Trophoblast cell (in vitro differentiated cells and primary cell): ENCODE data around the gene SCNN1G.
A peak's percentile ranks its signal among the peaks of the same experiment; 100 is the strongest.

ENCODE experiments used
- DNase-seq, 2 donors: peaks; one replicate each; pipeline ENCODE4 v3.0.0-alpha.2; 2016
- H2AFZ ChIP-seq: 2 replicates; pipeline ENCODE4 v1.6.1; 2013; ENCODE audit warnings: low read length, moderate library complexity, mild to moderate bottlenecking; ENCODE audit not compliant: insufficient read depth, poor library complexity
- H2AK5ac ChIP-seq: 2 replicates; pipeline ENCODE4 v1.6.1; 2013; ENCODE audit warnings: mild to moderate bottlenecking, low read length
- H2BK120ac ChIP-seq: 2 replicates; pipeline ENCODE4 v1.6.1; 2013; ENCODE audit warnings: low read length, mild to moderate bottlenecking, moderate library complexity; ENCODE audit not compliant: insufficient read depth, poor library complexity
- H2BK12ac ChIP-seq: 2 replicates; pipeline ENCODE4 v1.6.1; 2013; ENCODE audit warnings: mild to moderate bottlenecking, low read length, moderate library complexity
- H2BK5ac ChIP-seq: 2 replicates; pipeline ENCODE4 v1.6.1; 2013; ENCODE audit warnings: low read length, low read depth, moderate library complexity, mild to moderate bottlenecking; ENCODE audit not compliant: poor library complexity
- H3K14ac ChIP-seq: 2 replicates; pipeline ENCODE4 v1.6.1; 2013; ENCODE audit warnings: mild to moderate bottlenecking, low read length
- H3K18ac ChIP-seq: 2 replicates; pipeline ENCODE4 v1.6.1; 2013; ENCODE audit warnings: mild to moderate bottlenecking, low read length
- H3K23ac ChIP-seq: 2 replicates; pipeline ENCODE4 v1.6.1; 2013; ENCODE audit warnings: low read length
- H3K27ac ChIP-seq: 2 replicates; pipeline ENCODE4 v1.5.1; 2013; ENCODE audit warnings: low read depth, mild to moderate bottlenecking, inconsistent platforms, low read length, moderate library complexity
- H3K27me3 ChIP-seq: 2 replicates; pipeline ENCODE4 v1.6.1; 2013; ENCODE audit warnings: inconsistent platforms, mild to moderate bottlenecking, low read length, moderate library complexity; ENCODE audit not compliant: insufficient read depth
- H3K36me3 ChIP-seq, 2 experiments: 1 replicate in 1 of 2; 2 replicates in 1 of 2; pipeline ENCODE4 v1.6.1; 2013; ENCODE audit warnings: low read length in 2 of 2, mild to moderate bottlenecking in 2 of 2, moderate library complexity in 1 of 2; ENCODE audit not compliant: insufficient read depth in 2 of 2, control insufficient read depth in 1 of 2
- H3K4ac ChIP-seq: 2 replicates; pipeline ENCODE4 v1.6.1; 2013; ENCODE audit warnings: low read depth, mild to moderate bottlenecking, low read length, moderate library complexity
- H3K4me1 ChIP-seq, 2 experiments: 1 replicate in 1 of 2; 2 replicates in 1 of 2; pipeline ENCODE4 v1.6.1; 2013; ENCODE audit warnings: low read length in 2 of 2, mild to moderate bottlenecking in 2 of 2, moderate library complexity in 1 of 2; ENCODE audit not compliant: insufficient read depth in 2 of 2, control insufficient read depth in 1 of 2
- H3K4me2 ChIP-seq: 2 replicates; pipeline ENCODE4 v1.6.1; 2013; ENCODE audit warnings: inconsistent platforms, mild to moderate bottlenecking, low read length, moderate library complexity
- H3K4me3 ChIP-seq: 2 replicates; pipeline ENCODE4 v1.5.1; 2013; ENCODE audit warnings: mild to moderate bottlenecking, low read depth, low read length, inconsistent platforms
- H3K79me1 ChIP-seq: one replicate; pipeline ENCODE4 v1.6.1; 2013; ENCODE audit warnings: low read length
- H3K79me2 ChIP-seq: 2 replicates; pipeline ENCODE4 v1.6.1; 2013; ENCODE audit warnings: low read length, mild to moderate bottlenecking; ENCODE audit not compliant: control insufficient read depth, insufficient read depth, poor library complexity
- H3K9ac ChIP-seq: 2 replicates; pipeline ENCODE4 v1.6.1; 2013; ENCODE audit warnings: mild to moderate bottlenecking, low read length
- H3K9me3 ChIP-seq: 2 replicates; pipeline ENCODE4 v1.6.1; 2013; ENCODE audit warnings: low read depth, mild to moderate bottlenecking, control low read depth, inconsistent platforms, low read length; ENCODE audit not compliant: insufficient read depth
- H4K12ac ChIP-seq: 2 replicates; pipeline ENCODE4 v1.6.1; 2013; ENCODE audit warnings: low read depth, mild to moderate bottlenecking, low read length, moderate library complexity
- H4K8ac ChIP-seq: 2 replicates; pipeline ENCODE4 v1.6.1; 2013; ENCODE audit warnings: low read depth, mild to moderate bottlenecking, low read length, moderate library complexity
- H4K91ac ChIP-seq: one replicate; pipeline ENCODE4 v1.6.1; 2013; ENCODE audit warnings: low read depth, mild to moderate bottlenecking, low read length, moderate library complexity
- WGBS: extraction: QIAGEN DNeasy Blood & Tissue Kit; methylation state at CpG from one replicate; pipeline ENCODE4 v1.1.7; 2013; ENCODE audit warnings: missing lambda C conversion rate; ENCODE audit not compliant: insufficient read length, insufficient coverage; ENCODE audit errors: extremely low coverage; 5-methylcytosine and 5-hydroxymethylcytosine counted together

Gene SCNN1G

DNA sequence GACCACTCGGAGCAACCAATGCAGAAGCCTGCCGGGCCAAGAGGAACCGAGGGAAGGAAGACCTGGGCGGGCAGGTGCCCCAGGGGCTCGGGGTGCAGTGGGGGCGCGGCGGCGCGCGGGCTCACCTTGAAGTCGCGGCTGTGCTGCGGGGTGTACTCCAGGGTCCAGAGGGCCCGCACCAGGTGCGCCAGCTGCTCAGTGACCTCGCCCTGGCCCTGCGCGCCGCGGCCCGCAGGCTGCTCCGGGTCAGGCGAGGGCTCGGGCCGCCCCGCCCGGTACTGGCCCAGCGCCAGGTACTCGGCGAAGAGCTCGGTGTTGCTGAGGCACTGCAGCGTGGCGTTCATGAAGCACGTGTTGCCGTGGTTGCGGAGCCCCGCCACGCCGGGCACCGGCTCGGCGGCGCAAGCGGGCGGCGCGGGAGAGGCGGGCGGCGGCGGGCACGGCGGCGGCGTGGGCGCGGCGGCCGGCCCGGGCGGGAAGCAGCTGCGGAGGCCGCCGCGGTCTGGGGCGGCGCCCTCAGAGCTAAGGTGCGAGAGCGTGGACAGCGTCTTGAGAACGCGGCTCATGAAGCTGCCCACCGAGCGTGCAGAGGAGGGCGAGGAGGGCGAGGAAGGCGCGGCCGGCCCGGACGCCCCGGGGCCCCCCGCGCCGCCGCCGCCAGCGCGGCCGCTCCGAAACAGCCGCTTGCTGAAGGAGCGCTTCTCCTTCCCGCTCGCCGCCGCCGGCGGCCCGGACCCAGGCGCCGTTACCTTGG, 33.9 kb upstream of the SCNN1G start:
- H3K23ac ChIP-seq, result no peak overlapping the region
- peak overlapping the region; percentile 41 for H4K12ac ChIP-seq
- peaks cover 0 to 4% of the 10 kb centered on the region in 2 experiments for H3K4me1 ChIP-seq
- no peak overlapping the region for H2BK12ac ChIP-seq
- H4K91ac ChIP-seq, result peak overlapping the region; percentile 32
- no peaks in the 10 kb centered on the region for H3K36me3 ChIP-seq
- no CpG with 5 or more reads among the region's 103 CpGs for WGBS
- peak overlapping the region; percentile 84 for H3K4me2 ChIP-seq
- no peak overlapping the region for H2BK5ac ChIP-seq
- H3K79me1 ChIP-seq, result no peaks in the 10 kb centered on the region
- peaks cover 2% of the 10 kb centered on the region for H3K79me2 ChIP-seq
- H3K9ac ChIP-seq, result peak overlapping the region; percentile 60
- peaks cover 3% of the 10 kb centered on the region for H3K9me3 ChIP-seq
- H4K8ac ChIP-seq, result peak overlapping the region; percentile 42
- H2AK5ac ChIP-seq, result no peak overlapping the region
- H3K27me3 ChIP-seq, result no peaks in the 10 kb centered on the region
- H3K18ac ChIP-seq, result peak overlapping the region; percentile 69
- H2AFZ ChIP-seq, result peak overlapping the region; percentile 43
- DNase-seq, result peak; percentile 77 to 85
- peak overlapping the region; percentile 22 for H3K14ac ChIP-seq
- no peak overlapping the region for H3K27ac ChIP-seq
- no peak overlapping the region for H2BK120ac ChIP-seq
- H3K4ac ChIP-seq, result no peak overlapping the region
- peak overlapping the region; percentile 84 for H3K4me3 ChIP-seq

- Histone ChIP-seq H3K4me1 (peaks cover 0 to 4% of the 10 kb centered on the region in 2 experiments), H3K4ac (no peak within 1 kb of the TSS), H3K79me1 (no peaks in the 10 kb centered on the region), H3K14ac (peak within 1 kb of the TSS; percentile 22), H4K12ac (peak within 1 kb of the TSS; percentile 41), H4K91ac (peak within 1 kb of the TSS; percentile 32), H2AK5ac (no peak within 1 kb of the TSS), H3K18ac (peak within 1 kb of the TSS; percentile 69), H3K27me3 (no peaks in the 10 kb centered on the region), H2BK5ac (no peak within 1 kb of the TSS), H3K23ac (no peak within 1 kb of the TSS), H3K9ac (peak within 1 kb of the TSS; percentile 60), H2AFZ (peak within 1 kb of the TSS; percentile 43), H3K9me3 (peaks cover 3% of the 10 kb centered on the region), H3K4me3 (peak within 1 kb of the TSS; percentile 84), H3K27ac (no peak within 1 kb of the TSS), H2BK120ac (no peak within 1 kb of the TSS), H3K4me2 (peak within 1 kb of the TSS; percentile 84), H2BK12ac (no peak within 1 kb of the TSS), H4K8ac (peak within 1 kb of the TSS; percentile 42), H3K79me2 (peaks cover 2% of the 10 kb centered on the region), H3K36me3 (no peaks in the 10 kb centered on the region)
- peak; percentile 98 to 99 for DNase-seq
- no CpG with 5 or more reads among the region's 75 CpGs for WGBS
Observed at GRCh38 chr16:23149267-23149992, 33.1 kb upstream of the SCNN1G start, which contains the start of gene USP31. Gene USP31, minus strand, starts transcription at chr16:23149452. Its CDS starts 182 bp downstream, at chr16:23149270.

- peaks cover 0 to 4% of the 10 kb centered on the region in 2 experiments for H3K4me1 ChIP-seq
- H3K23ac ChIP-seq, result no peak overlapping the region
- no CpG with 5 or more reads among the region's 4 CpGs for WGBS
- DNase-seq, result no peak
- no peak overlapping the region for H4K12ac ChIP-seq
- no peak overlapping the region for H2BK120ac ChIP-seq
- no peak overlapping the region for H2BK12ac ChIP-seq
- no peak overlapping the region for H4K8ac ChIP-seq
- no peak overlapping the region for H3K4me3 ChIP-seq
- H3K36me3 ChIP-seq, result no peaks in the 10 kb centered on the region
- no peak overlapping the region for H3K18ac ChIP-seq
- no peak overlapping the region for H2AK5ac ChIP-seq
- no peaks in the 10 kb centered on the region for H3K79me1 ChIP-seq
- H3K27ac ChIP-seq, result no peak overlapping the region
- no peak overlapping the region for H3K14ac ChIP-seq
- H4K91ac ChIP-seq, result no peak overlapping the region
- H2AFZ ChIP-seq, result no peak overlapping the region
- no peak overlapping the region for H2BK5ac ChIP-seq
- no peak overlapping the region for H3K9ac ChIP-seq
- peaks cover 3% of the 10 kb centered on the region for H3K9me3 ChIP-seq
- peak overlapping the region; percentile 84 for H3K4me2 ChIP-seq
- H3K27me3 ChIP-seq, result no peaks in the 10 kb centered on the region
- H3K4ac ChIP-seq, result no peak overlapping the region
- H3K79me2 ChIP-seq, result peaks cover 2% of the 10 kb centered on the region
Observed at GRCh38 chr16:23149993-23150364, 32.6 kb upstream of the SCNN1G start.

GRCh38 chr16:23152386-23153178, 30.0 kb upstream of the SCNN1G start:
- Histone ChIP-seq H3K14ac (no peak overlapping the region), H2BK12ac (no peak overlapping the region), H4K12ac (no peak overlapping the region), H4K91ac (no peak overlapping the region), H3K18ac (no peak overlapping the region), H3K27me3 (no peaks in the 10 kb centered on the region), H4K8ac (no peak overlapping the region), H2AK5ac (no peak overlapping the region), H3K4me1 (peaks cover 0 to 4% of the 10 kb centered on the region in 2 experiments), H3K36me3 (no peaks in the 10 kb centered on the region), H3K79me2 (peaks cover 2% of the 10 kb centered on the region), H3K23ac (no peak overlapping the region), H3K9me3 (peaks cover 2% of the 10 kb centered on the region), H3K9ac (no peak overlapping the region), H3K27ac (no peak overlapping the region), H3K4me2 (no peak overlapping the region), H3K4me3 (no peak overlapping the region), H3K4ac (no peak overlapping the region), H2BK120ac (no peak overlapping the region), H2BK5ac (no peak overlapping the region), H2AFZ (no peak overlapping the region), H3K79me1 (no peaks in the 10 kb centered on the region)
- no peak for DNase-seq
- no CpG with 5 or more reads among the region's 12 CpGs for WGBS
